ENCODE measurements around the gene CDK5RAP2. TPM values are rescaled to one million over a fixed set of nuclear protein-coding genes. Genes with fewer than 3 reads are reported as not detected.
"Not testable (repeated sequence)": the region's sequence is repeated elsewhere in the genome, so short reads cannot be mapped to it uniquely, and the experiment has no call there.

The CDK5RAP2 gene
- total and polyA plus RNA-seq, 2 donors (not counting 1 experiment from before 2014, with no cell fraction given) = 17.7 to 48.6 TPM

DNA sequence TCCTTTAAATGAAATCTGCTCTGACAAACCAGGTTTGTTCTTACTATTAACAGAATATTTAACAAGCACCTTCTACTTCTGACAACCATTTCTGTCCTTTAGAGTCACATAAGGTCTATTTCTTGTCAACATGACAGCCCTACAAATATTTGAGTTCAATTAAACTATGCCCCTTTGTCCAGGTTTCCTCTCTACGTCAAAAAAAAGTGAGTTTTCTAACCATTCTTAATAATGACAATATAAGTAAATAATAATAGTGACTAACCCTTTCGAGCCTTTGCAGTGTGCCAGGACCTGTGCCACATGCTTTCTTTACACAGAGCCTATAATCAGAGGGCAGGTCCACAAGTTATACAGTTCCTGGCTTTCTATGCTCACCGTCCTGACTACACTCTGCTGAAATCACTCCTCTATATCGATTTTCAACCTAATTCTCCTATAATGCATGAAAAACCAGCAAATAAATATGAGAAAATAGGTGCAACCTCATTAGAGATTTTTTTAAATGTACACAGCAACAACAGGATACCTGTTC, 115.0 kb downstream of the CDK5RAP2 start:
- Histone ChIP-seq H3K4me1 (ENCODE audit: control insufficient read depth, extremely low read depth, insufficient read depth, low read length) (peaks cover 3% of the 10 kb centered on the region), H3K9me3 (ENCODE audit: control insufficient read depth, insufficient read depth, low read depth, low read length) (no peaks in the 10 kb centered on the region), H4K20me1 (ENCODE audit: control insufficient read depth, extremely low read depth, insufficient read depth, low read length) (no peaks in the 10 kb centered on the region), H3K27ac (ENCODE audit: insufficient read depth, low read length) (no peak overlapping the region), H3K4me3 (replicated peaks in 1 of 4; ENCODE audit: control extremely low read depth in 1 of 4, insufficient read depth in 1 of 4, low read depth in 3 of 4, low read length in 4 of 4) (no peak overlapping the region), H2AFZ (ENCODE audit: low read length) (no peak overlapping the region), H3K4me2 (ENCODE audit: extremely low read depth, insufficient read depth, low read length) (no peak overlapping the region), H3K9ac (ENCODE audit: insufficient read depth, low read length) (no peak overlapping the region), H3K27me3 (ENCODE audit: control insufficient read depth, insufficient read depth, low read length) (no peaks in the 10 kb centered on the region), H3K79me2 (ENCODE audit: control insufficient read depth, insufficient read depth, low read length) (no peaks in the 10 kb centered on the region), H3K36me3 (ENCODE audit: control insufficient read depth, insufficient read depth, low read length) (peaks cover 1% of the 10 kb centered on the region)
- DNase-seq (ENCODE audit: low read depth in 2 of 2) = no peak
- TF ChIP-seq CTCF (conservative IDR thresholded peaks at IDR 0.05 in 1 of 2, IDR thresholded peaks at IDR 0.05 in 1 of 2; ENCODE audit: low read depth in 1 of 2, low read length in 2 of 2) (no peak), EZH2 (IDR thresholded peaks at IDR 0.05; ENCODE audit: low read length, missing control alignments) (no peak)

GRCh38 chr9:120464176-120464886, 115.6 kb downstream of the CDK5RAP2 start:
- no peak overlapping the region for H3K27ac ChIP-seq (ENCODE audit: insufficient read depth, low read length)
- H3K9ac ChIP-seq (ENCODE audit: insufficient read depth, low read length) = no peak overlapping the region
- H3K4me2 ChIP-seq (ENCODE audit: extremely low read depth, insufficient read depth, low read length) = no peak overlapping the region
- H3K27me3 ChIP-seq (ENCODE audit: control insufficient read depth, insufficient read depth, low read length) = no peaks in the 10 kb centered on the region
- peaks cover 3% of the 10 kb centered on the region for H3K4me1 ChIP-seq (ENCODE audit: control insufficient read depth, extremely low read depth, insufficient read depth, low read length)
- peaks cover 1% of the 10 kb centered on the region for H3K36me3 ChIP-seq (ENCODE audit: control insufficient read depth, insufficient read depth, low read length)
- no peaks in the 10 kb centered on the region for H3K9me3 ChIP-seq (ENCODE audit: control insufficient read depth, insufficient read depth, low read depth, low read length)
- H4K20me1 ChIP-seq (ENCODE audit: control insufficient read depth, extremely low read depth, insufficient read depth, low read length) = no peaks in the 10 kb centered on the region
- no peaks in the 10 kb centered on the region for H3K79me2 ChIP-seq (ENCODE audit: control insufficient read depth, insufficient read depth, low read length)
- no peak overlapping the region for H2AFZ ChIP-seq (ENCODE audit: low read length)
- no peak overlapping the region for H3K4me3 ChIP-seq (replicated peaks in 1 of 4; ENCODE audit: control extremely low read depth in 1 of 4, insufficient read depth in 1 of 4, low read depth in 3 of 4, low read length in 4 of 4)
- no peak for TF ChIP-seq CTCF (conservative IDR thresholded peaks at IDR 0.05 in 1 of 2, IDR thresholded peaks at IDR 0.05 in 1 of 2; ENCODE audit: low read depth in 1 of 2, low read length in 2 of 2)
- peak in 1 of 2 donors; percentile 65 for DNase-seq (ENCODE audit: low read depth in 2 of 2)

DNA sequence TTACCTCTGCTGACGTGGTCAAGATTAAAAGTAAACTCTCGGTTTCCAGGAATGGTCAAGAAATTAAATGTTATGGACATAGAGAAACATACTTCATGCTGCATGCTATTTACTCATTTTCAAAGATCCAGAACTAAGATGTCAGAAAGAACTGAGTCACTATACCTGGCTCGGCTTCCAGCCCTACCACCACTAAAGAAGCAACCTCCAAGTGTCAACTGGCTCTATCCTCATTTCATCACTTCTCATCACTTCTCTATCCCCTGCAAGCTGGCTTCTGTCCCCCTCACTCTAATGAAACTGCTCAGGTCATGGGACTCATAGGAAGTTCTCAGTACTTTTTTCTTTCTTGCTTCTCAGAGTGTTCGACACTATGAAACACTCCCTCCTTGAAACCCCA, 116.2 kb downstream of the CDK5RAP2 start:
- no peak overlapping the region for H3K27ac ChIP-seq (ENCODE audit: insufficient read depth, low read length)
- no peak for DNase-seq (ENCODE audit: low read depth in 2 of 2)
- H3K4me1 ChIP-seq (ENCODE audit: control insufficient read depth, extremely low read depth, insufficient read depth, low read length) = peaks cover 3% of the 10 kb centered on the region
- H3K9ac ChIP-seq (ENCODE audit: insufficient read depth, low read length) = no peak overlapping the region
- H3K79me2 ChIP-seq (ENCODE audit: control insufficient read depth, insufficient read depth, low read length) = no peaks in the 10 kb centered on the region
- no peak for TF ChIP-seq EZH2 (IDR thresholded peaks at IDR 0.05; ENCODE audit: low read length, missing control alignments)
- TF ChIP-seq CTCF (conservative IDR thresholded peaks at IDR 0.05 in 1 of 2, IDR thresholded peaks at IDR 0.05 in 1 of 2; ENCODE audit: low read depth in 1 of 2, low read length in 2 of 2) = no peak
- no peaks in the 10 kb centered on the region for H3K27me3 ChIP-seq (ENCODE audit: control insufficient read depth, insufficient read depth, low read length)
- no peak overlapping the region for H2AFZ ChIP-seq (ENCODE audit: low read length)
- peaks cover 1% of the 10 kb centered on the region for H3K36me3 ChIP-seq (ENCODE audit: control insufficient read depth, insufficient read depth, low read length)
- no peak overlapping the region for H3K4me3 ChIP-seq (replicated peaks in 1 of 4; ENCODE audit: control extremely low read depth in 1 of 4, insufficient read depth in 1 of 4, low read depth in 3 of 4, low read length in 4 of 4)
- H3K4me2 ChIP-seq (ENCODE audit: extremely low read depth, insufficient read depth, low read length) = no peak overlapping the region
- no peaks in the 10 kb centered on the region for H3K9me3 ChIP-seq (ENCODE audit: control insufficient read depth, insufficient read depth, low read depth, low read length)
- H4K20me1 ChIP-seq (ENCODE audit: control insufficient read depth, extremely low read depth, insufficient read depth, low read length) = no peaks in the 10 kb centered on the region

DNA sequence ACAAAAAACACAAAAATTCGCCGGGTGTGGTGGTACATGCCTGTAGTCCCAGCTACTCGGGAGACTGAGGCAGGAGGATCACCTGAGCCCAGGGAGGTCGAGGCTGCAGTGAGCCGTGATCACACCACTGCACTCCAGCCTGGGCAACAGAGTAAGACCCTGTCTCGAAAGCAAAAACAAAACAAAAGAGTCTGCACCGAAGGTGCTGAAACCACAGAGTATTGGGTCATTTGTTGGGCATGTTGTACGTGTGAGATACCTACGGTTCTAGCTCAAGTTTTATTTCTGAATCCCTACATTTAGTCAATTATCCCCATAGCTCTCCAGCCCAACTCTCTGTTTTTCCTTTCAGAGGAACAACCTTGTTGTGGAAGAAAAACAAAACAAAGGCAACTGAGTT, 118.3 kb downstream of the CDK5RAP2 start:
- H3K9me3 ChIP-seq (ENCODE audit: control insufficient read depth, insufficient read depth, low read depth, low read length); H4K20me1 ChIP-seq (ENCODE audit: control insufficient read depth, extremely low read depth, insufficient read depth, low read length); H3K36me3 ChIP-seq (ENCODE audit: control insufficient read depth, insufficient read depth, low read length); H3K27me3 ChIP-seq (ENCODE audit: control insufficient read depth, insufficient read depth, low read length); DNase-seq (ENCODE audit: low read depth in 2 of 2); H3K4me3 ChIP-seq (replicated peaks in 1 of 4; ENCODE audit: control extremely low read depth in 1 of 4, insufficient read depth in 1 of 4, low read depth in 3 of 4, low read length in 4 of 4); H3K4me1 ChIP-seq (ENCODE audit: control insufficient read depth, extremely low read depth, insufficient read depth, low read length); H3K79me2 ChIP-seq (ENCODE audit: control insufficient read depth, insufficient read depth, low read length); H3K27ac ChIP-seq (ENCODE audit: insufficient read depth, low read length); H2AFZ ChIP-seq (ENCODE audit: low read length); H3K9ac ChIP-seq (ENCODE audit: insufficient read depth, low read length); H3K4me2 ChIP-seq (ENCODE audit: extremely low read depth, insufficient read depth, low read length): not testable (repeated sequence)

All from fibroblast of lung (primary cell).